PC-9 (cell line): Measurements from ENCODE around the gene PDE3A. TPM values are rescaled to one million over a fixed set of nuclear protein-coding genes. Genes with fewer than 3 reads are reported as not detected.

Experiments used
- BruUV-seq: library from RNA; stranded (reverse); fragments of 400-500 nt; replicated peaks from 2 replicates; lab custom pipeline; 2021; lab: Mats Ljungman, UMichigan
- CTCF ChIA-PET: fragments of 300-600 bp; sonication (Branson Sonifier 250); formaldehyde crosslinking; loops from one replicate; lab custom pipeline; 2022; ENCODE audit warnings: antibody characterized with exemption; lab: Charles Lee
- POLR2A ChIA-PET: fragments of 300-600 bp; sonication (Branson Sonifier 250); formaldehyde crosslinking; loops from one replicate; lab custom pipeline; 2022; ENCODE audit warnings: antibody characterized with exemption; ENCODE audit not compliant: unreplicated experiment; lab: Charles Lee
- DNase-seq, 2 experiments: peaks; one replicate each; pipeline versions ENCODE4 v3.0.0 to v3.0.0-alpha.2; 2015 to 2022; ENCODE audit warnings: mixed read lengths in 1 of 2
- H2AFZ ChIP-seq: fragments of 200-600 bp; sonication (generic); 2 replicates; pipeline ENCODE4 v1.8.1; 2017; ENCODE audit warnings: antibody characterized with exemption
- H3F3A ChIP-seq: fragments of 200-600 bp; sonication (generic); 2 replicates; pipeline ENCODE4 v1.8.1; 2017; ENCODE audit warnings: antibody characterized with exemption, mild to moderate bottlenecking, low read depth; ENCODE audit not compliant: insufficient read depth
- H3K27ac ChIP-seq: fragments of 200-600 bp; sonication (generic); 2 replicates; pipeline ENCODE4 v1.6.1; 2016; ENCODE audit warnings: mixed run types
- H3K27me3 ChIP-seq: fragments of 200-600 bp; sonication (generic); 2 replicates; pipeline ENCODE4 v1.6.1; 2016; ENCODE audit warnings: low read depth, mixed run types; ENCODE audit not compliant: insufficient read depth
- H3K36me3 ChIP-seq: fragments of 200-600 bp; sonication (generic); 2 replicates; pipeline ENCODE4 v1.6.1; 2016; ENCODE audit warnings: low read depth, mixed run types
- H3K4me1 ChIP-seq: fragments of 200-600 bp; sonication (generic); replicated peaks from 2 replicates; pipeline ENCODE4 v1.6.1; 2016; ENCODE audit warnings: mixed run types; ENCODE audit not compliant: insufficient read depth
- H3K4me2 ChIP-seq: fragments of 200-600 bp; sonication (generic); 2 replicates; pipeline ENCODE4 v1.6.1; 2017; ENCODE audit warnings: mixed run types
- H3K4me3 ChIP-seq: fragments of 200-600 bp; sonication (generic); 2 replicates; pipeline ENCODE4 v1.6.1; 2016; ENCODE audit warnings: mixed run types
- H3K79me2 ChIP-seq: fragments of 200-600 bp; sonication (generic); 2 replicates; pipeline ENCODE4 v1.6.1; 2017; ENCODE audit warnings: low read depth, mixed run types
- H3K9me2 ChIP-seq: fragments of 200-600 bp; sonication (generic); 2 replicates; pipeline ENCODE4 v1.8.1; 2017; ENCODE audit warnings: mild to moderate bottlenecking; ENCODE audit not compliant: insufficient read depth
- H3K9me3 ChIP-seq: fragments of 200-600 bp; sonication (generic); 2 replicates; pipeline ENCODE4 v1.8.1; 2016; ENCODE audit warnings: low read depth; ENCODE audit not compliant: insufficient read depth
- H4K20me1 ChIP-seq: fragments of 200-600 bp; sonication (generic); 2 replicates; pipeline ENCODE4 v1.8.1; 2017; ENCODE audit not compliant: insufficient read depth
- CTCF ChIP-seq: fragments of 200-600 bp; sonication (generic); conservative IDR thresholded peaks from 2 replicates; pipeline ENCODE4 v1.6.1; 2017; ENCODE audit warnings: mixed run types, antibody characterized with exemption, mild to moderate bottlenecking, moderate library complexity
- EZH2 ChIP-seq: fragments of 200-600 bp; sonication (generic); IDR thresholded peaks from 2 replicates; pipeline ENCODE4 v1.8.0; 2017; ENCODE audit warnings: antibody characterized with exemption, low read depth
- intact Hi-C: fragments of 100-400 bp; cut with micrococcal nuclease; formaldehyde crosslinking; loops from one replicate; pipeline ENCODE4 v1.10.0; 2022; ENCODE audit not compliant: unreplicated experiment
- total RNA-seq: library from RNA; stranded (reverse); gene quantifications from 2 replicates; pipeline ENCODE4 v1.2.3, GENCODE V29; 2021

The PDE3A gene
- total RNA-seq, 1 experiment from 2014 or later: not detected

GRCh38 chr12:20429852-20430251, 61.5 kb downstream of the PDE3A start:
- TF ChIP-seq CTCF (no peak), EZH2 (no peak)
- POLR2A ChIA-PET: no interaction called here

GRCh38 chr12:20432290-20432689, 64.0 kb downstream of the PDE3A start:
- no peak overlapping the region for H2AFZ ChIP-seq
- no peak for DNase-seq
- no peak overlapping the region for H3K27ac ChIP-seq
- H3K4me1 ChIP-seq: no peaks in the 10 kb centered on the region
- H3K27me3 ChIP-seq: no peaks in the 10 kb centered on the region
- CTCF ChIA-PET: no interaction called here
- H3F3A ChIP-seq: no peaks in the 10 kb centered on the region
- H3K36me3 ChIP-seq: no peaks in the 10 kb centered on the region
- no peaks in the 10 kb centered on the region for H3K9me3 ChIP-seq
- POLR2A ChIA-PET: no interaction called here
- intact Hi-C loops: no loop called here
- no peaks in the 10 kb centered on the region for H3K9me2 ChIP-seq
- no TSS peak for BruUV-seq
- TF ChIP-seq EZH2: no peak
- no peak for TF ChIP-seq CTCF
- no peaks in the 10 kb centered on the region for H4K20me1 ChIP-seq
- no peak overlapping the region for H3K4me2 ChIP-seq
- H3K4me3 ChIP-seq: no peak overlapping the region
- no peaks in the 10 kb centered on the region for H3K79me2 ChIP-seq

More at GRCh38 chr12:20429852-20430251, 61.5 kb downstream of the PDE3A start:
- Histone ChIP-seq H3K79me2 (no peaks in the 10 kb centered on the region), H2AFZ (no peak overlapping the region), H3K9me3 (no peaks in the 10 kb centered on the region), H3K36me3 (no peaks in the 10 kb centered on the region), H3K27ac (no peak overlapping the region), H4K20me1 (no peaks in the 10 kb centered on the region), H3K4me1 (no peaks in the 10 kb centered on the region), H3F3A (no peaks in the 10 kb centered on the region), H3K9me2 (no peaks in the 10 kb centered on the region), H3K4me3 (no peak overlapping the region), H3K27me3 (no peaks in the 10 kb centered on the region), H3K4me2 (no peak overlapping the region)
- CTCF ChIA-PET: no interaction called here
- BruUV-seq: no TSS peak
- intact Hi-C loops: no loop called here
- DNase-seq: no peak

- no TSS peak for BruUV-seq
- no peaks in the 10 kb centered on the region for H3K9me3 ChIP-seq
- no peaks in the 10 kb centered on the region for H3K27me3 ChIP-seq
- TF ChIP-seq CTCF (no peak), EZH2 (no peak)
- no peaks in the 10 kb centered on the region for H3K9me2 ChIP-seq
- no peak overlapping the region for H3K4me3 ChIP-seq
- no peaks in the 10 kb centered on the region for H3F3A ChIP-seq
- H2AFZ ChIP-seq: no peak overlapping the region
- DNase-seq: no peak
- no peaks in the 10 kb centered on the region for H3K36me3 ChIP-seq
- no peaks in the 10 kb centered on the region for H4K20me1 ChIP-seq
- H3K4me1 ChIP-seq: no peaks in the 10 kb centered on the region
- no peak overlapping the region for H3K4me2 ChIP-seq
- CTCF ChIA-PET: interaction anchor here (0.7 kb wide), 1 partner anchor 512 kb away, joined by 3 read pairs; no protein-coding TSS in a partner anchor
- POLR2A ChIA-PET: no interaction called here
- intact Hi-C loops: no loop called here
- no peaks in the 10 kb centered on the region for H3K79me2 ChIP-seq
- no peak overlapping the region for H3K27ac ChIP-seq
Observed at GRCh38 chr12:20434996-20435395, 66.7 kb downstream of the PDE3A start.
